Neural cell (in vitro differentiated cells): Measurements from ENCODE around the gene STT3B. TPM values are rescaled to one million over a fixed set of nuclear protein-coding genes. Genes with fewer than 3 reads are reported as not detected.

ENCODE experiments used
- H2AFZ ChIP-seq: fragments of 200-600, 300-800 bp; sonication (generic), shearing (Covaris generic); 2 replicates; pipeline ENCODE4 v1.6.0; 2014; ENCODE audit warnings: low read depth, mild to moderate bottlenecking, antibody characterized with exemption, low read length, moderate library complexity
- H3F3A ChIP-seq: fragments of 200-600 bp; shearing (Covaris generic); 2 replicates; pipeline ENCODE4 v1.6.1; 2016; ENCODE audit warnings: mild to moderate bottlenecking, moderate library complexity, mixed read lengths, antibody characterized with exemption, low read length; ENCODE audit not compliant: insufficient read depth, poor library complexity, severe bottlenecking
- H3K27ac ChIP-seq: fragments of 200-600, 300-800 bp; sonication (generic), shearing (Covaris generic); 2 replicates; pipeline ENCODE4 v1.5.1; 2014; ENCODE audit warnings: mild to moderate bottlenecking, low read length, moderate library complexity
- H3K27me3 ChIP-seq: fragments of 300-800, 200-600 bp; sonication (generic), shearing (Covaris generic); 2 replicates; pipeline ENCODE4 v1.6.0; 2014; ENCODE audit warnings: mild to moderate bottlenecking, low read depth, low read length, moderate library complexity; ENCODE audit not compliant: insufficient read depth
- H3K36me3 ChIP-seq: fragments of 300-800, 200-600 bp; sonication (generic), shearing (Covaris generic); 2 replicates; pipeline ENCODE4 v1.5.1; 2014; ENCODE audit warnings: mild to moderate bottlenecking, antibody characterized with exemption, low read length, moderate library complexity; ENCODE audit not compliant: insufficient read depth
- H3K4me2 ChIP-seq: fragments of 300-800, 200-600 bp; sonication (generic), shearing (Covaris generic); 2 replicates; pipeline ENCODE4 v1.6.0; 2014; ENCODE audit warnings: mild to moderate bottlenecking, low read length
- H3K4me3 ChIP-seq: fragments of 300-800, 200-600 bp; sonication (generic), shearing (Covaris generic); 2 replicates; pipeline ENCODE4 v1.5.1; 2014; ENCODE audit warnings: mild to moderate bottlenecking, low read length, moderate library complexity
- H3K79me2 ChIP-seq: fragments of 200-600 bp; shearing (Covaris generic); replicated peaks from 2 replicates; pipeline ENCODE4 v1.6.0; 2014; ENCODE audit warnings: mild to moderate bottlenecking, low read length, moderate library complexity; ENCODE audit not compliant: insufficient read depth
- H3K9ac ChIP-seq: fragments of 300-800, 200-600 bp; sonication (generic), shearing (Covaris generic); 2 replicates; pipeline ENCODE4 v1.6.1; 2016; ENCODE audit warnings: mild to moderate bottlenecking, low read length, mixed read lengths
- H3K9me2 ChIP-seq: fragments of 200-600 bp; shearing (Covaris generic); 2 replicates; pipeline ENCODE4 v1.6.1; 2016; ENCODE audit warnings: mild to moderate bottlenecking, low read length, mixed read lengths; ENCODE audit not compliant: insufficient read depth
- H3K9me3 ChIP-seq: fragments of 200-600, 300-800 bp; sonication (generic), shearing (Covaris generic); 2 replicates; pipeline ENCODE4 v1.6.1; 2016; ENCODE audit warnings: mild to moderate bottlenecking, mixed run types, low read length, moderate library complexity, mixed read lengths
- H4K20me1 ChIP-seq: fragments of 200-600 bp; shearing (Covaris generic); 2 replicates; pipeline ENCODE4 v1.6.1; 2016; ENCODE audit warnings: mild to moderate bottlenecking, mixed run types; ENCODE audit not compliant: insufficient read depth
- EP300 ChIP-seq: fragments of 450-650 bp; conservative IDR thresholded peaks from 2 replicates; pipeline ENCODE4 v1.6.1; 2014; ENCODE audit warnings: antibody characterized with exemption, mild to moderate bottlenecking, moderate library complexity; ENCODE audit not compliant: poor library complexity, severe bottlenecking
- EZH2 ChIP-seq: fragments of 200-600, 300-800 bp; shearing (Covaris generic), sonication (generic); IDR thresholded peaks from 2 replicates; pipeline ENCODE4 v1.6.1; 2014; ENCODE audit warnings: antibody characterized with exemption, low read length, borderline replicate concordance, mild to moderate bottlenecking; ENCODE audit not compliant: insufficient read depth, poor library complexity, severe bottlenecking
- MXI1 ChIP-seq: fragments of 450-650 bp; conservative IDR thresholded peaks from 2 replicates; pipeline ENCODE4 v1.6.1; 2014; ENCODE audit warnings: antibody characterized with exemption, mild to moderate bottlenecking; ENCODE audit not compliant: poor library complexity, severe bottlenecking
- POLR2AphosphoS5 ChIP-seq: IDR thresholded peaks from 2 replicates; pipeline ENCODE4 v1.6.1; 2012
- RAD21 ChIP-seq: fragments of 450-650 bp; conservative IDR thresholded peaks from 2 replicates; pipeline ENCODE4 v1.6.1; 2014; ENCODE audit warnings: antibody characterized with exemption, mild to moderate bottlenecking, moderate library complexity
- SMC3 ChIP-seq: fragments of 450-650 bp; conservative IDR thresholded peaks from 2 replicates; pipeline ENCODE4 v1.6.1; 2014; ENCODE audit warnings: antibody characterized with exemption, mild to moderate bottlenecking, moderate library complexity; ENCODE audit not compliant: poor library complexity
- TAF1 ChIP-seq: IDR thresholded peaks from 2 replicates; pipeline ENCODE4 v1.6.1; 2012; ENCODE audit warnings: low read depth
- polyA plus RNA-seq: library from polyadenylated mRNA; depleted of rRNA; stranded (reverse); fragments of >200 nt; gene quantifications from 2 replicates; pipeline ENCODE4 v1.2.3, GENCODE V29; 2014
- TF ChIP-seq, protein P1 (sequence below): IDR thresholded peaks from 2 replicates; pipeline ENCODE4 v1.6.1; 2012; ENCODE audit warnings: borderline replicate concordance
- TF ChIP-seq, protein P2 (sequence below): fragments of 450-650 bp; IDR thresholded peaks from 2 replicates; pipeline ENCODE4 v1.5.1; 2014; ENCODE audit warnings: antibody characterized with exemption, mild to moderate bottlenecking, moderate library complexity; ENCODE audit not compliant: poor library complexity, severe bottlenecking

Gene STT3B
- polyA plus RNA-seq, 1 donor from 2014 or later, result 100 TPM

DNA sequence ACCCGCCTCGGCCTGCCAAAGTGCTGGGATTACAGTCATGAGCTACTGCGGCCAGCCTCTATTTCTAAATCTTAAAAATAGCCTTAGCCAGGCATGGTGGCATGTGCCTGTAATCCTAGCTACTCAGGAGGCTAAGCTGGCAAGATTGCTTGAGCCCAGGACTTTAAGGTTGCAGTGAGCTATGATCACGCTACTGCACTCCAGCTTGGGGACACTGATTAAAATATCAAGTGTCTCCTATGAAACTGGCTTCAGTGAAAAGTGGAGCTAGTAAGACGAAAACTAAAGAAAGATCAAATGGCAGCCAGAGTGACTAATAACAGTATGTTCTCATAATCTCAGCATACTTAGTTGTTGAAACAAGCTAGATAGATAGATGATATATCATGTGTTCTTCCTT, 112.5 kb downstream of the STT3B start:
- peaks cover 5% of the 10 kb centered on the region for H3K36me3 ChIP-seq
- no peak overlapping the region for H3K27ac ChIP-seq
- no peaks in the 10 kb centered on the region for H4K20me1 ChIP-seq
- no peak for TF ChIP-seq SMC3
- TF ChIP-seq, protein P1, sequence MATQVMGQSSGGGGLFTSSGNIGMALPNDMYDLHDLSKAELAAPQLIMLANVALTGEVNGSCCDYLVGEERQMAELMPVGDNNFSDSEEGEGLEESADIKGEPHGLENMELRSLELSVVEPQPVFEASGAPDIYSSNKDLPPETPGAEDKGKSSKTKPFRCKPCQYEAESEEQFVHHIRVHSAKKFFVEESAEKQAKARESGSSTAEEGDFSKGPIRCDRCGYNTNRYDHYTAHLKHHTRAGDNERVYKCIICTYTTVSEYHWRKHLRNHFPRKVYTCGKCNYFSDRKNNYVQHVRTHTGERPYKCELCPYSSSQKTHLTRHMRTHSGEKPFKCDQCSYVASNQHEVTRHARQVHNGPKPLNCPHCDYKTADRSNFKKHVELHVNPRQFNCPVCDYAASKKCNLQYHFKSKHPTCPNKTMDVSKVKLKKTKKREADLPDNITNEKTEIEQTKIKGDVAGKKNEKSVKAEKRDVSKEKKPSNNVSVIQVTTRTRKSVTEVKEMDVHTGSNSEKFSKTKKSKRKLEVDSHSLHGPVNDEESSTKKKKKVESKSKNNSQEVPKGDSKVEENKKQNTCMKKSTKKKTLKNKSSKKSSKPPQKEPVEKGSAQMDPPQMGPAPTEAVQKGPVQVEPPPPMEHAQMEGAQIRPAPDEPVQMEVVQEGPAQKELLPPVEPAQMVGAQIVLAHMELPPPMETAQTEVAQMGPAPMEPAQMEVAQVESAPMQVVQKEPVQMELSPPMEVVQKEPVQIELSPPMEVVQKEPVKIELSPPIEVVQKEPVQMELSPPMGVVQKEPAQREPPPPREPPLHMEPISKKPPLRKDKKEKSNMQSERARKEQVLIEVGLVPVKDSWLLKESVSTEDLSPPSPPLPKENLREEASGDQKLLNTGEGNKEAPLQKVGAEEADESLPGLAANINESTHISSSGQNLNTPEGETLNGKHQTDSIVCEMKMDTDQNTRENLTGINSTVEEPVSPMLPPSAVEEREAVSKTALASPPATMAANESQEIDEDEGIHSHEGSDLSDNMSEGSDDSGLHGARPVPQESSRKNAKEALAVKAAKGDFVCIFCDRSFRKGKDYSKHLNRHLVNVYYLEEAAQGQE, result no peak
- TF ChIP-seq EP300, result no peak
- no peak for TF ChIP-seq POLR2AphosphoS5
- no peak for TF ChIP-seq EZH2
- no peak for TF ChIP-seq RAD21
- TF ChIP-seq MXI1, result no peak
- TF ChIP-seq TAF1, result no peak
- TF ChIP-seq, protein P2, sequence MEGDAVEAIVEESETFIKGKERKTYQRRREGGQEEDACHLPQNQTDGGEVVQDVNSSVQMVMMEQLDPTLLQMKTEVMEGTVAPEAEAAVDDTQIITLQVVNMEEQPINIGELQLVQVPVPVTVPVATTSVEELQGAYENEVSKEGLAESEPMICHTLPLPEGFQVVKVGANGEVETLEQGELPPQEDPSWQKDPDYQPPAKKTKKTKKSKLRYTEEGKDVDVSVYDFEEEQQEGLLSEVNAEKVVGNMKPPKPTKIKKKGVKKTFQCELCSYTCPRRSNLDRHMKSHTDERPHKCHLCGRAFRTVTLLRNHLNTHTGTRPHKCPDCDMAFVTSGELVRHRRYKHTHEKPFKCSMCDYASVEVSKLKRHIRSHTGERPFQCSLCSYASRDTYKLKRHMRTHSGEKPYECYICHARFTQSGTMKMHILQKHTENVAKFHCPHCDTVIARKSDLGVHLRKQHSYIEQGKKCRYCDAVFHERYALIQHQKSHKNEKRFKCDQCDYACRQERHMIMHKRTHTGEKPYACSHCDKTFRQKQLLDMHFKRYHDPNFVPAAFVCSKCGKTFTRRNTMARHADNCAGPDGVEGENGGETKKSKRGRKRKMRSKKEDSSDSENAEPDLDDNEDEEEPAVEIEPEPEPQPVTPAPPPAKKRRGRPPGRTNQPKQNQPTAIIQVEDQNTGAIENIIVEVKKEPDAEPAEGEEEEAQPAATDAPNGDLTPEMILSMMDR, result no peak
- H3K4me2 ChIP-seq, result no peak overlapping the region
- no peaks in the 10 kb centered on the region for H3K79me2 ChIP-seq
- no peaks in the 10 kb centered on the region for H3F3A ChIP-seq
- no peak overlapping the region for H3K9ac ChIP-seq
- H3K9me3 ChIP-seq, result no peaks in the 10 kb centered on the region
- H3K4me3 ChIP-seq, result no peak overlapping the region
- no peaks in the 10 kb centered on the region for H3K27me3 ChIP-seq
- no peak overlapping the region for H2AFZ ChIP-seq
- no peaks in the 10 kb centered on the region for H3K9me2 ChIP-seq

DNA sequence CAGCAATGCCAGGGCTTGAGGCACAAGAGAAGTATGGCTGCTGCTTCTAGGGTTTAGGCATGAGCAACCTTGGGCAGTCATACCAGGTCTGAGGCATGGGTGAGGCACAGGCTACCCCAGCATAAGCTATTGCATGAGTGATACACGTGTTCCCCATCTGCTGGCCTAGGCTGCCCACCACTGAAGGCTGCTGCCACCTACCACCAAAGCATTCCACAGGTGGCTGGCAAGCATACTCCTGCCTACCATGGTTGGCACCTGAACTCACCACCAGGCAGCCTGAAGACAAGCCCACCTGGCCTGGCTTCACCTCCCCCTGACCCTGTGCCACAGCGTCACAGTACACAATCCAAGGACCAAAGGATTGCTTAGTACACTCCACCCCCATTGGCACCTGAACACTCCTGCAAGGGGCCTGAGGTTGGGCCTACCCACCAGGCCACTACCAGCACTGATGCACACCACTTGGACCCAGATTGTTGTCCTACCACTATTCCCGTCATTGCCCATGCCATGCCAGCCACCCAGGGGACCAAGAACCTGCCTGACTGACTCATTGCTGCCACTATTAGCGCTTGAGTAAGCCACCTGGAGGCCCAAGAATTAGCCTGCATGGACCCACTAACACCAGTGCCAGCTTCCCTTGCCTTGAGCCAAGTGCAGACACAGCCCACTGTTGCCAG, 115.7 kb downstream of the STT3B start:
- H3K36me3 ChIP-seq, result peaks cover 5% of the 10 kb centered on the region

More for the DNA sequence above, 115.7 kb downstream of the STT3B start:
- no peak overlapping the region for H3K27ac ChIP-seq
- TF ChIP-seq TAF1 (no peak), EP300 (no peak), MXI1 (no peak), POLR2AphosphoS5 (no peak), EZH2 (no peak), RAD21 (no peak), SMC3 (no peak)
- TF ChIP-seq, protein P2, result no peak
- TF ChIP-seq, protein P1, result no peak
- H3K9ac ChIP-seq, result no peak overlapping the region
- H3K27me3 ChIP-seq, result no peaks in the 10 kb centered on the region
- no peaks in the 10 kb centered on the region for H4K20me1 ChIP-seq
- peaks cover 4% of the 10 kb centered on the region for H3K9me3 ChIP-seq
- H3K9me2 ChIP-seq, result no peaks in the 10 kb centered on the region
- H2AFZ ChIP-seq, result no peak overlapping the region
- H3K4me3 ChIP-seq, result no peak overlapping the region
- H3K79me2 ChIP-seq, result no peaks in the 10 kb centered on the region
- no peak overlapping the region for H3K4me2 ChIP-seq
- no peaks in the 10 kb centered on the region for H3F3A ChIP-seq
